Immature natural killer cell (primary cell): ENCODE results near the gene TUB. TPM values are rescaled to one million over a fixed set of nuclear protein-coding genes. Genes with fewer than 3 reads are reported as not detected.

Source experiments
- DNase-seq, 3 donors: peaks; one replicate each; pipeline ENCODE4 v3.0.0; 2022; ENCODE audit warnings: mixed read lengths in 1 of 3
- H3K27ac Mint-ChIP-seq, 6 donors: one replicate each; pipeline ENCODE4 v1.8.0; 2020; ENCODE audit warnings: mixed read lengths in 6 of 6, mild to moderate bottlenecking in 5 of 6, inconsistent platforms in 4 of 6, moderate library complexity in 3 of 6
- H3K27me3 Mint-ChIP-seq, 3 donors: one replicate each; pipeline ENCODE4 v1.8.0; 2020 to 2021; ENCODE audit warnings: low read depth in 3 of 3, mild to moderate bottlenecking in 3 of 3, mixed read lengths in 3 of 3, moderate library complexity in 3 of 3, inconsistent platforms in 1 of 3
- H3K36me3 Mint-ChIP-seq, 3 donors: one replicate each; pipeline ENCODE4 v1.8.0; 2020; ENCODE audit warnings: mixed read lengths in 3 of 3, inconsistent platforms in 2 of 3, mild to moderate bottlenecking in 2 of 3
- H3K4me1 Mint-ChIP-seq, 2 donors: one replicate each; pipeline ENCODE4 v1.8.0; 2020; ENCODE audit warnings: inconsistent platforms in 2 of 2, mild to moderate bottlenecking in 2 of 2, mixed read lengths in 2 of 2, moderate library complexity in 1 of 2
- H3K4me3 Mint-ChIP-seq, 5 donors: one replicate each; pipeline ENCODE4 v1.8.0; 2020; ENCODE audit warnings: mild to moderate bottlenecking in 5 of 5, mixed read lengths in 5 of 5, inconsistent platforms in 3 of 5, moderate library complexity in 3 of 5
- H3K9me3 Mint-ChIP-seq, 6 donors: one replicate each; pipeline ENCODE4 v1.8.0; 2020; ENCODE audit warnings: mild to moderate bottlenecking in 6 of 6, mixed read lengths in 6 of 6, inconsistent platforms in 4 of 6, moderate library complexity in 3 of 6
- polyA plus RNA-seq, 3 donors: library from polyadenylated mRNA; unstranded; fragments of 300-500 nt; fragmentation: Illumina TruSeq; gene quantifications; one replicate each; pipeline ENCODE4 v1.2.3, GENCODE V29; 2021

Gene TUB
- polyA plus RNA-seq, 3 donors from 2014 or later: not detected

DNA sequence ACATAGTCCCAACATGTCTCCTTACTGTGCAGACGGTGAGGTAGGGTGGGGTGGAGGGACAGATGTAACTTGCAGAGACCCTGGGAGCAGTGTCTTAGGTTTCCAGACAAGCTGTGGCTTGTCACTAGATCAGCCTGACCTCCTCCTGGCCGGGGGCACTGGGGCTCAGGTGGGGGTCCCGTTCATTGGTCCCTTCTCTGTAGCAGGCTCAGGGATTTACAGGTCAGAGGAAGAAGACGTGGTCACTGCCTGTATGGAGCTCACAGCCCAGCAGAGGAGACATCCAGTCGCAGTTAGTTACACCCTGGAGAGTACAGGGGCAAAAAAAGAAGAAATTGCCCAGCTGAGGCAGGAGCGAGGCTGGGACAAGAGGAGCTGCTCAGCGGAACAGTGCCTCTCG is 22.0 kb upstream of the TUB start:
- H3K9me3 Mint-ChIP-seq: no peaks in the 10 kb centered on the region
- peaks cover 0 to 3% (median 2%) of the 10 kb centered on the region in 3 donors for H3K27me3 Mint-ChIP-seq
- DNase-seq: no peak
- H3K27ac Mint-ChIP-seq: no peak overlapping the region
- H3K4me3 Mint-ChIP-seq: no peak overlapping the region
- no peaks in the 10 kb centered on the region for H3K4me1 Mint-ChIP-seq
- H3K36me3 Mint-ChIP-seq: no peaks in the 10 kb centered on the region

DNA sequence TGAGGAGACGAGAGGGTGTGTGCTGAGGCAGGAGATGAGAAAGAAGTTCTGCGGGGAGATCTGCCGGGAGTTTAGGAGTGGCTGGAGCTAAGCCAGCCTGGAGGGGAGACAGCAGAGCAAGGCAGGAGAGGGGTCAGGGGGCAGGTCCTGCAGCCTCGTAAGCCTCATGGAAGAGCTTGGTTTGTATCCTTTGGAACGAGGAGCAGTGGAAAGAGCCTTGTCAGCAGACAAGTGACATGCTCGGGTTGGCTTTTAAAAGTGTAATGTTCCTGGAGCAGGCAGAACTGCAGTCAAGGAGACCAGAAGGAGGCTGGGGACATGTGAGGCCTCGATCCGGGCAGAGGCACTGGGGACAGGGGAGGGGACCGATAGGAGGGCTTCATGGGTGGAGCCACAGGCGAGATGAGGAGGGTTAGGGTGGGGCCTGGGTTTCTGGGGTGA is 21.4 kb upstream of the TUB start:
- peaks cover 0 to 3% (median 2%) of the 10 kb centered on the region in 3 donors for H3K27me3 Mint-ChIP-seq
- H3K4me1 Mint-ChIP-seq: no peaks in the 10 kb centered on the region
- no peak overlapping the region for H3K4me3 Mint-ChIP-seq
- no peak for DNase-seq
- H3K9me3 Mint-ChIP-seq: no peaks in the 10 kb centered on the region
- no peaks in the 10 kb centered on the region for H3K36me3 Mint-ChIP-seq
- H3K27ac Mint-ChIP-seq: no peak overlapping the region

DNA sequence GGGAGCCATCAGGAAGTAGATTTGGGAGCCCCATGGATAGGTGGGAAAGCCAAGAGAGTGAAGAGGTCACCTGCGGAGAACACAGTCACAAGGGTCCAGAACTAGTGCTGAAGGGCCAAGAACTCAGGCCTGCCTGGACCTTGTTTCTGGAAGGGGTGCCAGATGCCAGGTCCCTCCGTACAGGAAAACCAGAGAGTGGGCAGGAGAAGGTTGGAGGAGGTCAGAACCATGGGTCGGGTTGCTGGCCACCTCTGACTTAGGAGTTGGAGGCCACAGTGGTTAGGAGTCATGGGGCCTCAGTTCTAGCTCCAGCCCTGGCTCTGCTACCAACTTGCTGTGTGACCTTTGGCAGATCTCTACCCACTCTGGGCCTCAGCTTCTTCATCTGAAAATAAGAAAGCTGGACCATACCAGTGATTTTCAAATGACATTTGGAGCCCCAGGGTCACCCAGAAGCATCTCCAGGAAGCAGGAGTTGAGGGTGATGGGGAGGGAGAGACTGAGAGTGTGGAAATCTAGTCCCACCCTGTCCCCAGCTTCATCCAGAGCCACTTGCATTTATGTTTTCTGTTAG is 20.8 kb upstream of the TUB start:
- Mint-ChIP-seq H3K4me1 (no peaks in the 10 kb centered on the region), H3K27ac (no peak overlapping the region), H3K9me3 (no peaks in the 10 kb centered on the region), H3K27me3 (peaks cover 0 to 4% (median 0%) of the 10 kb centered on the region in 3 donors), H3K36me3 (no peaks in the 10 kb centered on the region), H3K4me3 (no peak overlapping the region)
- DNase-seq: no peak

DNA sequence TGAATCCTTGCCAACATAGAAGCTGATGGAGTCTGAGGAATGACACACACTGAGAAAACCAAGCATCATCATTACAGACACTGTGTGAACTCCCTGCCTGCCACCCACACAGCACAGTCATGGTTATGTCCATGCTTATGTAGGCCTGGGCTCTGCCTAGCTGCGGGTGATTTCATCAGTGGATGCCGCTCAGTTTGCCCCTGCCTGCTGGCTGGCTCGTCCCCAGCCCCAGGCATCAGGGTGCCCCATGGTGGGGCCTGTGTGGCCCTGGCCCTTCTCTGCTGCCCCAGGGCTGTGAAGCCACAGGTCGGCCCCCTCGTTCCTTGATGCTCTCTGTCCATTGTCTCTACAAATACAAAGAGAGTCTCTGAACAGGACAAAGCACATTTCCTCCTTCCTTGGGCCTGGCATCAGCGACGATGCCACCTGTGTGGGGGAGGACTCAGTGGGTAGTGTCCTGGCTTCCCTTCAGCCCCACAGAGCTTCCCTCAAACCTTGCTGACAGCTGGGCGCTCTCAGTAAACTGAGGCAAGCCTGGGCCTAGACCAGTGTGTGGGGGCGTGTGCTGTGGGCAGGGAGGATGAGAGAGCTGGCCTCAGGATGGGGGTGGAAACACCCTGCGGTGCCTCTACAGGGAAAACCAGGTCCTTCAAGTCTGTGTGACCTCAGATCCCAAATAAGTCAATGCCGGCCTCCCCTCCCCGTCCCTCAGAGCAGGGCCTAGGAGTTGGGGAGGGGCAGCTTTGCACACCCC is 20.0 kb upstream of the TUB start:
- Mint-ChIP-seq H3K4me3 (no peak overlapping the region), H3K27ac (no peak overlapping the region), H3K4me1 (no peaks in the 10 kb centered on the region)

DNA sequence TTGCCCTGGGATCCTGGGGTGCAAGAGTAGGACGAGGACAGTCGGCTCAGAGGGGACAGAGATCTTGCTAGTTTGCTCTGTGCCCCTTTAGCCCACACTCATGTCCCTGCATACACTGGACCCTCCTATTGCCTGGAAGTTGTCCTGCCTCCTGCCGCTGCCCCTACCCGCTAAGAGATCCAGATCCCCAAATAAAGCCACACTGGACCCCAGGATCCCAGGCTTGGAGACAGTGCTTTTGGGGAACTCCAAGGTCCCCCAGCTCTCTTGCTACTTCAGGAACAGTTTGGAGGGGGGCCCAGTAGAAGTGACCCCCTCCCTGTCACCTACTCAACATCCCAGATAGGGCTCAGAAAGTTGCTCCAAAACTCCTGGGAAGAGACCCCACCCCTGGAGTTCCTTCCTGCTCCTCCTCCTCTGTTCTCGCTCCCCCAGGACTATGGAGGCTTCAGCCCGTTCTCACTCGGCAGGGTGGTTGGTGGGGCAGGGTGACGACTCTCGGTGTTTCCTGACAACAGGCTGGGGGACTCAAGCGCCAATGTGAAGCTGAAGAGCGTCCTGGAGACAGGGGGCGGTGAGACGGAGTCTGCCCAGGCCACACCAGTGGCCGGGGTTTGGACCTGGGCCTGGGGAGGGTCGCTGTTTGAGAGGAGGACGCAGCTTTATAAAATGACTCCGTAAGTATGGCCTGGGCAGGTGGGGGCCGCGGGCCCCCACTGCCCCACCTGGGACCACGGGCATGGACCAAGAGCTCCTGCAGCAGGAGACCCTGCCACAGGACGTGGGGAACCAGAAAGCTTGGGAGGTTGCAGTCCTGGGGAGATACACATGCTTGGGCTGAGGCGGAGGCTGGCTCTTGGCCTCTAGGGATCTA is 19.2 kb upstream of the TUB start:
- Mint-ChIP-seq H3K36me3 (no peaks in the 10 kb centered on the region), H3K9me3 (no peaks in the 10 kb centered on the region), H3K4me3 (no peak overlapping the region), H3K4me1 (no peaks in the 10 kb centered on the region), H3K27ac (no peak overlapping the region), H3K27me3 (peaks cover 0 to 4% (median 0%) of the 10 kb centered on the region in 3 donors)
- DNase-seq: no peak

More for the DNA sequence above, 20.0 kb upstream of the TUB start:
- Mint-ChIP-seq H3K36me3 (no peaks in the 10 kb centered on the region), H3K27me3 (peaks cover 0 to 4% (median 0%) of the 10 kb centered on the region in 3 donors), H3K9me3 (no peaks in the 10 kb centered on the region)
- no peak for DNase-seq

DNA sequence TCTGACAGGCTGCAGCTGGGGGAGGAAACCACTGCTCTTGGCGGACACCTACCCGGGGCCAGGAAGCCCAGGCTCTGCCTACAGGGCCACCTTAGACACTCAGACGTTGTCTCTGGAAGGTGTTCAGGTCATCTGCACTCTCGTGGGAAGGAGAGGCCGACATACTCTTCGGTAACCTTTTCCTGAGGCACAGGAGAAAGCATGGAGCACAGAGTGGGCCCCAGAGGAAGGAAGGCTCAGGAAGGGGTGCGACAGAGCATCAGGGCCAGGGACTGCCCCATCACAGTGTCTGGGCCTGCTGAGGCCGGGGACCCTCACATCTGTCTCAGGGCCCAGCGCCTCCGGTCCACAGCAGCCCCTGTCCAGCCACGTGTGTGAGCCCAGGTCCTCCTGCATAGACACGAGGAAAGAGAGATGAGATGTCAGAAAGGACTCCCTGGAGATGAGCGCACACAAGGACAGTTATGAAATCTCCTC is 18.2 kb upstream of the TUB start:
- no peaks in the 10 kb centered on the region for H3K36me3 Mint-ChIP-seq
- H3K4me1 Mint-ChIP-seq: no peaks in the 10 kb centered on the region
- H3K4me3 Mint-ChIP-seq: no peak overlapping the region
- DNase-seq: no peak
- peaks cover 0 to 4% (median 3%) of the 10 kb centered on the region in 3 donors for H3K27me3 Mint-ChIP-seq
- H3K9me3 Mint-ChIP-seq: no peaks in the 10 kb centered on the region
- no peak overlapping the region for H3K27ac Mint-ChIP-seq

DNA sequence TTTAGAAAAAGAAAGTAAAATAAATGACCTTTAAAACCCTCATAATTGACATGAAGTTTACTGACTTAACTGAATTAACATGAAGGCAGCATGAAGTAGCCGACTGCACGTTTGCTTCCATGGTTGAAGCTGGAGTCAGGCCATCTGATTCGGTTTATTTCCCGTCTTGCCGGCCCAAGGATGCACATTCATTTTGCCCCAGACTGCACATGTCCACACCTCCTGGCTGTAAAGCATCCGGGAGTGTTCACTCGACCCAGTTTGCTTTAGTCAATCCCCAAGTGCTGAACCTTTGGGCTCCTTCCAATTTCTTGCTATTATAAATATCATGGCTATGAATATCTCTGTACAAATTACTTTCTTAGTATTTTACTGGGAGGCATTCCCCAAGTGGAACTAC is 17.7 kb upstream of the TUB start:
- Mint-ChIP-seq H3K27me3 (peaks cover 1 to 4% (median 4%) of the 10 kb centered on the region in 3 donors), H3K4me3 (no peak overlapping the region), H3K9me3 (no peaks in the 10 kb centered on the region), H3K4me1 (no peaks in the 10 kb centered on the region), H3K36me3 (no peaks in the 10 kb centered on the region), H3K27ac (no peak overlapping the region)
- no peak for DNase-seq

DNA sequence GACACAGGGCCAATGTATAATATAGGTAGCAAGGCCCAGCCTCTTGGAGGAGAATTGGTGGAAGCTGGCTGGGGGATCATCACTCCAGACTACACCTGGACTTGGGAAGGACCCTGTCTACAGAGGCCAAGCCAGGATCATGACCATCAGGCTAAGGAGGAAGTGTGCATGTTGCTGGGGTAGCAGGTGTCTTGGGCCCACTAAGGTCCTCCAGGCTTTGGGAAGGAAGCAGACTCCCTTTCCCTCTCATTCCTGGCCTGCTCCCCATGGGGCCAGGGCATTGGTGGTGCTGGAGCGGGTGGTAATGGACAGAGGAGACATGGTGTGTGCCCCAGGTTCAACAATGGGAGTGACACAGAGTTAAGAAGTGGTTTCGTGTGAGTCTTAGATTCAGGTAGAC is 16.0 kb upstream of the TUB start:
- Mint-ChIP-seq H3K27me3 (peaks cover 4% of the 10 kb centered on the region in 3 donors), H3K9me3 (no peaks in the 10 kb centered on the region), H3K27ac (no peak overlapping the region), H3K4me3 (no peak overlapping the region), H3K4me1 (no peaks in the 10 kb centered on the region), H3K36me3 (no peaks in the 10 kb centered on the region)
- no peak for DNase-seq

DNA sequence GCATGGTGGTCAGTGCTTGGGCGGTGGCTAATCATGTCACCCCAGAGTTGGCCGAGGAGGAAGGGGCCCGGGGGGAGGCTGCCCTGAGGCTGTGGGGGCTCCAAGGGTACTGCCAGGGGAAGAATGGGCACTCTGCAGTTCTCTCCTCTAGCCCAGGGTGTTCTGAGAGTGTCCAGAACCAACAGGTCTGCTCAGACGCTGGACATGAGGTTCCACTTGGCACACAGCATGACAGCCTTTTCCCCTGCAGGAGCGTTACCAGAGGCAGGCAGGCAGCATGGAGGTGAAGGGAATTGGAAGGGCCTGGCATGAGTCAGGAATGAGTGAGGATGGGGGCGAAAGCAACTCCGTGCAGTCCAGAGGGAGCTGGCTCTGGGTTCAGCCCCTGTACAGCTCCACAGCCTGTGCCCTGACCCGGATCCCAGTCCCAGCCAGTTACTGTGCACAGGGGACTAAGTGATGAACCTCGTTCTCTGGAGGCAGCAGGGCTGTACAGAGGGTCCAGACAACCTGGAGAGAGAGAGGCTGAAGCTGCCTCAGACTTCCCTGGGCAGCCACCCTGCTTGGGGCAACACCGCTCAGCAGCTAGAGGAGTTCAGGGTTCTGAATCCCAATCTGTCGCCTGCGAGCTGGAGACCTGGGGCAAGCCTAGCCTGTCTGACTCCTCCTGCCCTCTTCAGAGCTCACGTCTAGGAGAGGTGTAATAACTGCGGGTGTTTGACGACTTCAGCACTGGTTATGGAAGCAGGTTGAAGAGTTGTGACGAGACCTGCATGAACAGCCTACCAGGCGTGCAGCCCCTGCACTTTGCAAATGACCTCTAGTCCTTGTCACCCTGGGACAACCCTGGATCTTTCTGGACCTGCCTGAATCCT is 14.7 kb upstream of the TUB start:
- DNase-seq: no peak
- Mint-ChIP-seq H3K27me3 (peaks cover 4 to 5% (median 4%) of the 10 kb centered on the region in 3 donors), H3K27ac (no peak overlapping the region), H3K4me1 (no peaks in the 10 kb centered on the region), H3K36me3 (no peaks in the 10 kb centered on the region), H3K9me3 (no peaks in the 10 kb centered on the region), H3K4me3 (no peak overlapping the region)

DNA sequence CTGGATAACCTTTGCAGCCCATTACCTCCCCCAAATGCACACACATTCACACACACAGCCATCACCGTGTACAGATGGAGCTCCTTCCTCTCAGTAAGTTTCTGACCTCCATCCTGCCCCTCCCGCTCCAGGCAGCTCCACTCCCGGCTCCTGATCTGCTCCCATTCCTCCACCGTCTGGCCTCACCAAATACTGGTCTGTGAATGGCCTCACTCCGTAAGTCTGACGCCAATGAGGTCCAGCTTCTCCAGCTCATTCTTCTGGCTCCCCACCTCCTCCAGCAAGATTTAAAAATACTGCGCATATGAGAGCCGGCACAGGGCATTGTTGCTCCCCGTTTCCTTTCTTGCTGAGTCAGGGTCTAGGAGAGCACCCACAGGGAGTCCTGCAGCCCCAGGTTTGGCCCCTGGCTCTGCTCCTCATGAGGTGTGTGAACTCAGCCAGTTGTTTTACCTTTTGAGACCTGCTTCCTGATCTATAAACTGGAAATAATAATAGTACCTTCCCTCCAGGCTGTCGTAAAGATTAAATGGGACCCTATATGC is 14.0 kb upstream of the TUB start:
- Mint-ChIP-seq H3K9me3 (no peaks in the 10 kb centered on the region), H3K27ac (no peak overlapping the region), H3K4me1 (no peaks in the 10 kb centered on the region), H3K27me3 (peaks cover 4 to 5% (median 4%) of the 10 kb centered on the region in 3 donors), H3K36me3 (no peaks in the 10 kb centered on the region), H3K4me3 (no peak overlapping the region)
- DNase-seq: no peak

DNA sequence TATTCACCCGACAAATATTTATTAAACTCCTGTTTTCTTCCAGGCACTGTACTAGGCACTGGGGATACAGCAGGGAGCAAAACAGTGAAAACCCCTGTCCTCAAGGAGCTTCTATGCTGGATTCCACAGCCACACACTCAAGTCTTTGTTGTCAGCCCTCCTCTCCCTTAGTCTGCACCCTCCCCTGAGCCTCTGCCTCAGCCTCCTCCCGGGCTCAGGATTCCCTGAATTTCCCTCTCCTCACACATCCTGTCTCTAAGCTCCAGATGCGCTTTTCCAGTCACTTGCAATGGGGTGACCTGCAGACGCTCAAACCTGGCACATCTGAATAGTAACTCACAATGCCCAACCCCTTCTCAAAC is 13.5 kb upstream of the TUB start:
- Mint-ChIP-seq H3K4me1 (no peaks in the 10 kb centered on the region), H3K27me3 (peaks cover 4 to 5% (median 4%) of the 10 kb centered on the region in 3 donors), H3K4me3 (no peak overlapping the region), H3K9me3 (no peaks in the 10 kb centered on the region), H3K27ac (no peak overlapping the region), H3K36me3 (no peaks in the 10 kb centered on the region)
- no peak for DNase-seq

DNA sequence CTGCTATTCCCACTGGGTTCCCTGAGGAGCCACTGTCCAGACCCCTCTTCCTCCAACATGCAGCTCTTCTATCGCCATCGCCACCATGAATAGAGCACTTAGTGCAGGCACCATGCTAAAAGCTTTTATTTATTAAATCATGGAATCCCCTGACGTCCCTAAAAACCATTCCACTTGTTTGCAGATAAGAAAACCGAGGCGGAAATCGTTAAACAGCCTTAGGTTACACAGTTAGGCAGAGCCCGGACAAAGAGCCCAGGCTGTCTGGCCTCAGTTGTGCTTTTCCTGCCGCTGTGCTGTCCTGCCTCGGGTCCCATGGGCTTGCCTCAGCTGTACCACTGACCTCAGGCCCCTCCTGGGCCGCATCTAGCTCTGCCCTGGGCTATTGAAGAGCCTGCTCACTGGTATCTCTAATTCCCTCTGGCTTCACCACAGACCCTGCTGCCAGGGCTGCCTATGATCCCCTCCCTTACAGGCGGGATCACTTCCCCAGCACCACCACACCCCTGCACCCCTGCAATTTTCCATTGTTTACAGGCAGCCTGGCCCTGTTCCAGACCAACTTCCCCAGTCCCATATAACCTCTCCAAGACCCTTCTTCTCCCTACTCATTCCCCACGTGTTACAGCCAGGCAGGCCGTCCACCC is 13.0 kb upstream of the TUB start:
- no peak overlapping the region for H3K27ac Mint-ChIP-seq

More for the DNA sequence above, 13.0 kb upstream of the TUB start:
- Mint-ChIP-seq H3K4me1 (no peaks in the 10 kb centered on the region), H3K36me3 (no peaks in the 10 kb centered on the region), H3K27me3 (peaks cover 4 to 5% (median 4%) of the 10 kb centered on the region in 3 donors), H3K9me3 (no peaks in the 10 kb centered on the region), H3K4me3 (no peak overlapping the region)
- no peak for DNase-seq
